ENCODE results near the gene HOXC9. TPM values are rescaled to one million over a fixed set of nuclear protein-coding genes. Genes with fewer than 3 reads are reported as not detected.

HOXC9 gene
- total and polyA plus RNA-seq, 9 of the 15 experiments (the other 6 are each of a cell fraction or from before 2014, with no cell fraction given): 1.1 to 10.5 (median 9.3) TPM

DNA sequence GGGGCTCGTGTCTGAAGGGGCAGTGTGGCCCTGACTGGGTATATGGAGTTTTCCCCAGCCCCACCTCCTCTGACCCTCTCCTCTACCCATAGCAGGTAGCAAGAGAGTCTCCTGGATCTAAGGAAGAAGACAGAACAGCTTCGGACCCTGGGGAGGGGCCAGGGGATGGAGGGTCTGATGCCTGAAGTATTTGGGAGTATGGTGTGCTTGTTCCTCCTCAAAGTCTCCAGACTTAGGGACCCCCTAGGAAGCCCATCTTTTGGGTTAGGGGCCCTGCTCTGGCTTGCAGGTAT lies 8.2 kb downstream of the HOXC9 start:
- Histone ChIP-seq H3K9me3 (replicated peaks; ENCODE audit: control insufficient read depth, insufficient read depth, low read depth, low read length) (no peaks in the 10 kb centered on the region), H3K4me2 (ENCODE audit: insufficient read depth, low read length) (no peak overlapping the region), H4K20me1 (replicated peaks; ENCODE audit: control insufficient read depth, insufficient read depth, low read length) (no peaks in the 10 kb centered on the region; the same call in 1 of the 2 replicates), H3K27me3 (ENCODE audit: control insufficient read depth in 2 of 2, insufficient read depth in 2 of 2, low read length in 2 of 2) (no peaks in the 10 kb centered on the region), H3K4me1 (replicated peaks in 1 of 2; ENCODE audit: control insufficient read depth in 2 of 2, insufficient read depth in 2 of 2, low read length in 2 of 2) (peaks cover 22 to 38% of the 10 kb centered on the region in 2 experiments), H3K9ac (ENCODE audit: insufficient read depth in 1 of 2, low read depth in 2 of 2, low read length in 2 of 2) (no peak overlapping the region), H3K4me3 (no peak overlapping the region), H3K9me1 (ENCODE audit: control insufficient read depth, insufficient read depth, low read length) (no peaks in the 10 kb centered on the region), H3K36me3 (ENCODE audit: control insufficient read depth, insufficient read depth, low read length) (no peaks in the 10 kb centered on the region), H3K27ac (ENCODE audit: extremely low read depth, low read depth, low read length) (no peak overlapping the region), H2AFZ (ENCODE audit: low read depth, low read length) (no peak overlapping the region), H3K79me2 (ENCODE audit: control insufficient read depth, insufficient read depth, low read length) (no peaks in the 10 kb centered on the region; the same call in 2 of the 3 replicates)
- no peak for TF ChIP-seq SIX5 (IDR thresholded peaks at IDR 0.05; ENCODE audit: borderline replicate concordance in 1 of 2, insufficient read depth in 1 of 2, low read depth in 1 of 2, low read length in 2 of 2)
- no peak for TF ChIP-seq CBX1 (IDR thresholded peaks at IDR 0.05; ENCODE audit: low read depth)
- TF ChIP-seq RBM25 (IDR thresholded peaks at IDR 0.05; ENCODE audit: low read depth, low read length, severe bottlenecking): no peak
- TF ChIP-seq RFX5 (IDR thresholded peaks at IDR 0.05; ENCODE audit: low read depth, low read length): no peak
- TF ChIP-seq, protein P1, sequence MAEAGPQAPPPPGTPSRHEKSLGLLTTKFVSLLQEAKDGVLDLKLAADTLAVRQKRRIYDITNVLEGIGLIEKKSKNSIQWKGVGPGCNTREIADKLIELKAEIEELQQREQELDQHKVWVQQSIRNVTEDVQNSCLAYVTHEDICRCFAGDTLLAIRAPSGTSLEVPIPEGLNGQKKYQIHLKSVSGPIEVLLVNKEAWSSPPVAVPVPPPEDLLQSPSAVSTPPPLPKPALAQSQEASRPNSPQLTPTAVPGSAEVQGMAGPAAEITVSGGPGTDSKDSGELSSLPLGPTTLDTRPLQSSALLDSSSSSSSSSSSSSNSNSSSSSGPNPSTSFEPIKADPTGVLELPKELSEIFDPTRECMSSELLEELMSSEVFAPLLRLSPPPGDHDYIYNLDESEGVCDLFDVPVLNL (CRISPR knock-in tag; IDR thresholded peaks at IDR 0.05; ENCODE audit: low read depth): no peak
- no peak for TF ChIP-seq PTBP1 (IDR thresholded peaks at IDR 0.05; ENCODE audit: low read depth, low read length)
- TF ChIP-seq ZNF41 (CRISPR knock-in tag; conservative IDR thresholded peaks at IDR 0.05): no peak
- no peak for TF ChIP-seq STAT5A (IDR thresholded peaks at IDR 0.05; ENCODE audit: borderline replicate concordance, low read length)
- TF ChIP-seq ATF7 (IDR thresholded peaks at IDR 0.05): no peak
- TF ChIP-seq MAFG (tag; conservative IDR thresholded peaks at IDR 0.05): no peak
- TF ChIP-seq, protein P2, sequence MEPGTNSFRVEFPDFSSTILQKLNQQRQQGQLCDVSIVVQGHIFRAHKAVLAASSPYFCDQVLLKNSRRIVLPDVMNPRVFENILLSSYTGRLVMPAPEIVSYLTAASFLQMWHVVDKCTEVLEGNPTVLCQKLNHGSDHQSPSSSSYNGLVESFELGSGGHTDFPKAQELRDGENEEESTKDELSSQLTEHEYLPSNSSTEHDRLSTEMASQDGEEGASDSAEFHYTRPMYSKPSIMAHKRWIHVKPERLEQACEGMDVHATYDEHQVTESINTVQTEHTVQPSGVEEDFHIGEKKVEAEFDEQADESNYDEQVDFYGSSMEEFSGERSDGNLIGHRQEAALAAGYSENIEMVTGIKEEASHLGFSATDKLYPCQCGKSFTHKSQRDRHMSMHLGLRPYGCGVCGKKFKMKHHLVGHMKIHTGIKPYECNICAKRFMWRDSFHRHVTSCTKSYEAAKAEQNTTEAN (CRISPR knock-in tag; IDR thresholded peaks at IDR 0.05): no peak
- 52% methylated on average over 2 of the region's 2 CpGs for WGBS (ENCODE audit: insufficient coverage, low coverage, missing lambda C conversion rate)
- ChIA-PET POLR2A (interaction anchor here (0.6 to 1.5 kb wide), 6 partner anchors 9 to 1823 kb away, joined by 3 to 8 read pairs (median 4); no protein-coding TSS in a partner anchor), CTCF (ENCODE audit: low intra/inter-chr PET ratio) (interaction anchor here (1.0 kb wide), 1 partner anchor 209 kb away, joined by 3 read pairs; no protein-coding TSS in a partner anchor)
- intact Hi-C loops (cut with micrococcal nuclease): no loop called here
- in situ Hi-C loops (cut with MboI): no loop called here
- DNase-seq (ENCODE audit: extremely low read depth in 1 of 4, low spot score in 3 of 4): no peak
- no TSS peak for BruUV-seq (replicated peaks)
- FAIRE-seq: no peak
- no peak for ATAC-seq
